ENCODE data around the gene PGLYRP2.

PGLYRP2 gene

DNA sequence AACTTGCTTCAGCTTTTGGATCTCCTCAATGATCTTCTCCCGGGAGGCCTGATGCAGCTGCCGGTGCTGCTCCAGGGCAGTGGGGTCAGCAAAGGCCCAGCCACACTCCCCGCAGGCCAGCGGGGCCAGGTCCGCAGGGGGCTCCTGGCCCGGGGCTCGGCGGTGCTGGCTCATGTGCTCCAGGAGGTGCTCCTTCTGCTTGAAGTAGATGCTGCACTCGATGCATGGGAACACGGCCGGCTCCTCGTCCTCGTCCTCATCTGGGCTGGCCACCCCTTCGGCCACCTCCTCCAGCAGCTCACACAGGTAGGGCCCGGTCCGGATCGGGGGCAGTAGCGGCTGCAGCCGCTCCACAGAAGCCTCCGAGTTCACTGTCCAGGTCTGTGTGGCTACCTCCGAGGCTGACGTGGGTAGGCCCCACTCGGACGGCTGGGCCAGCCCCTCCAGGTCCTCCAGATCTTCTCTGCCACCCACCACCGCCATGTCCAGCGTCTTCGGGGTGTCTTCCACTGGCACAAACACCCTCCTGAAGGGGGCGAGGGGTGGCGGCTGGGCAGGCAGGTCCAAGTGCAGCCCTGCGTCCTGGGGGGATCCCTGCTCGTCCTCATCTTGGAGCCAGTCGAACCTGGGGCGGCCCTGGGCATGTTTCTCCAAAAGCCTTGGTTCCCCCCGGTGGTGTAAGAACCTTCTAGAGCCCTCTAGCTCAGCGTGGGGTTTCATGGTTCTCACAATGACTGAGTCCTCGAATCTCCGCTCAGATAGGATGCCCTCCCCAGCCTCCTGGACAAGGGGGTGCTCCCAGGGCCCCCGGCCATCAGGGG is 39.3 kb downstream of the PGLYRP2 start:
- no peak for DNase-seq (ENCODE audit: low read depth in 2 of 2)

GRCh38 chr19:15439078-15439799 is 40.1 kb downstream of the PGLYRP2 start:
- no peak for DNase-seq (ENCODE audit: low read depth in 2 of 2)

DNA sequence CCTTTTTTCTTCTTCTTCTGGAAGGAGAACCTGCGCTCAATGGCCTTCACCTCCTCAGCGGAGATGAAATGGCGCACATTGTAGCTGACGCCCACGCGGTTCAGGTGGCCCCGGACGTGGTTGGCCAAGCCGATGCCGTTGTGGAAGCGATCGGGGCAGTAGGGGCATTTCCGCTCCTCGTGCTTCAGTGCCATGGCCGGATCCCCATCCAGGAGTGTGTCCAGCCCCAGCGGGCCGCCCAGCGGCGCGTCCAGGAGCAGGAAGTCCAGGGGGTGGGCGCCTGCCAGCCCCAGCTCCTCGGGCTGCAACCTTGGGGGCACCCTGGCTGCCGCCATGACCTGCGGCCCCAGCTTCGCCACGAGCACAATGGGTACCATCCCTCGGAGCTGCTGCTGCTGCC is 40.7 kb downstream of the PGLYRP2 start:
- DNase-seq (ENCODE audit: low read depth in 2 of 2): no peak

- no peak for DNase-seq (ENCODE audit: low read depth in 2 of 2)
Measured at GRCh38 chr19:15438124-15438496, 41.2 kb downstream of the PGLYRP2 start.

DNA sequence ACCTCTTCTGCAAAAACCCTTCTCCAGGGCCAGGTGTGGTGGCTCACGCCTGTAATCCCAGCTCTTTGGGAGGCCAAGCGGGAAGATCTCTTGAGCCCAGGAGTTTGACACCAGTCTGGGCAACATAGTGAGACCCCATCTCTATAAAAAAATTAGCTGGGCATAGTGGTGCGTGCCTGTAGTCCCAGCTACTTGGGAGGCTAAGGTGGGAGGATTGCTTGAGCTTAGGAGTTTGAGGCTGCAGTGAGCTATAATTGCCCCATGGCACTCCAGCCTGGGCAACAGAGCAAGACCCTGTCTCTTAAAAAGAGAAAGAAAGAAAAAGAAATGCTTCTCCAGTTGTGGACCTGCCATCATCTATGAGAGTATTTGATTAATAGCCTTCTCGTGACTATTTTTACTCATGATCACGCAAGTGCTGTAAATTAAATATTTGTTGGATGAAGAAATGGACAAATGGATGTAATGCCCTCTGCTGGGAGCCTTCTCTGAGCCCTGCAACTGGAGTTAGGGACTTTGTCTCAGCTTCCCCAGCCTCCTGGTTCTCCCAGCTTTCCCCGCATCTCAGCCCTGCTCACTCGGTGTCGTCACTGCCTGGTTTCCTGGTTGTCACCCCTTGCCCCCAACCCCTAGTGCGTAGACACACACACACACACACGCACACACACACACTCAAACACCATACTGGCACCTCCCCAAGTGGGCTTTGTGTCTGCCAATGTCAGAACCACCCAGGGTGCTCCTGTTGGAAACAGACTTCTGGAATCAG is 41.8 kb downstream of the PGLYRP2 start:
- no peak for DNase-seq (ENCODE audit: low read depth in 2 of 2)

- DNase-seq (ENCODE audit: low read depth in 2 of 2): no peak
Measured at GRCh38 chr19:15436826-15437110, 42.5 kb downstream of the PGLYRP2 start.

DNA sequence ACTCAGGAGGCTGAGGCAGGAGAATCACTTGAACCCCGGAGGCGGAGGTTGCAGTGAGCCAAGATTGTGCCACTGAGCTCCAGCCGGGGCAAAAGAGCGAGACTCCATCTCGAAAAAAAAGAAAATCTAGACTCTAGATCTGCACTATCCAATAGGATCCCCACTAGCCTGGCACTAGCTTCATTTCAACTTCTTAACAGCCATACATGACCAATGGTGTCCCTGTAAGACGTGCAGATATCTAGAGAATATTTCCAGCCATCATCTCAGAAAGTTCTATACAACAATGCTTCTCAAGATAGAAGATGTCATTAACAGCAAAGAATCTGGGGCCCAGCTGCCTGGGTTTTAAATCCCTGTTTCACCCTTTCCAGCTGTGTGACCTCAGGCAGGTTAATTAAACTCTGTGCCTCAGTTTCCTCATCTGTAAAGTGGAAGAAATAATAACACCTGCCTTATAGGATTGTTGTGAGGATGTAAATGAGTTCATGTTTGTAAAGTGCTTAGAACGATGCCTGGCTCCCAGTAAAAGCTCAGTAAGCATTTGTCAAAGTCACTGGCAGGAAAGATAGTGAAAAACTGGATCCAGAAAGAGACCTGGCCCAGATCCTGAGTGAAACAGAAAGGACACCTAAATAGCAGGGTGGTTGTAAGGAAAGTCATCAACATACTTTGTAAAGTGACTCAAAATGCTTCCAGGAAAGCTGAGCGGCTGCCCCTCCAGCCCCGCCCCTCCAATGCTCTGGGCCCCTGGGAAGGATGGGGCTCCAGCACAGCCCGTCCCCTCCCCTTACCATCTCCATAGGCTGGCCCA is 43.1 kb downstream of the PGLYRP2 start:
- no peak for DNase-seq (ENCODE audit: low read depth in 2 of 2)

DNA sequence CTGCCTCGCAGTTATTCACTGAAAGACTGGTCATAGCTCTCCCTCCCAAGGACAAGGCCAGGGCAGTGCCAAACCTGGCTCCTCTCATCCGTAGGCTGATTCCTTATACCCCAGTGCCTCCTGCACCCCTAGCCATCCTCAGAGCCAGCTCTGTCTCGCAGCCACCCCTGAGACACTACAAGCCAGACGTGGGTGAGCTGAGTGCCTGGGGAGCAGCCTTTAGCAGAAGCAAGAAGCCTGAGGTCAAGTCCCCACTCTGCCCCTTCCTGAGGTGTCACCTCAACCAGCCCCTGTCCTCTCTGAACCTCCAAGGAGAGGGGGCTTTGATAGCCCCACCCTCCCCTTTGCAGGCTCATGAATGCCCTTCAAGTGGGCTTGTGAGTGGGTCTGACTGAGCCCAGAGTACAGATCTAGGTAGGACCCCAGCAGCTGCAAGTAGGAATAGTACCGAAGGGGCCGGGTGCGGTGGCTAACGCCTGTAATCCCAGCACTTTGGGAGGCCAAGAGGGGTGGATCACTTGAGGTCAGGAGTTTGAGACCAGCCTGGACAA is 45.7 kb downstream of the PGLYRP2 start:
- no peak for DNase-seq (ENCODE audit: low read depth in 2 of 2)

DNA sequence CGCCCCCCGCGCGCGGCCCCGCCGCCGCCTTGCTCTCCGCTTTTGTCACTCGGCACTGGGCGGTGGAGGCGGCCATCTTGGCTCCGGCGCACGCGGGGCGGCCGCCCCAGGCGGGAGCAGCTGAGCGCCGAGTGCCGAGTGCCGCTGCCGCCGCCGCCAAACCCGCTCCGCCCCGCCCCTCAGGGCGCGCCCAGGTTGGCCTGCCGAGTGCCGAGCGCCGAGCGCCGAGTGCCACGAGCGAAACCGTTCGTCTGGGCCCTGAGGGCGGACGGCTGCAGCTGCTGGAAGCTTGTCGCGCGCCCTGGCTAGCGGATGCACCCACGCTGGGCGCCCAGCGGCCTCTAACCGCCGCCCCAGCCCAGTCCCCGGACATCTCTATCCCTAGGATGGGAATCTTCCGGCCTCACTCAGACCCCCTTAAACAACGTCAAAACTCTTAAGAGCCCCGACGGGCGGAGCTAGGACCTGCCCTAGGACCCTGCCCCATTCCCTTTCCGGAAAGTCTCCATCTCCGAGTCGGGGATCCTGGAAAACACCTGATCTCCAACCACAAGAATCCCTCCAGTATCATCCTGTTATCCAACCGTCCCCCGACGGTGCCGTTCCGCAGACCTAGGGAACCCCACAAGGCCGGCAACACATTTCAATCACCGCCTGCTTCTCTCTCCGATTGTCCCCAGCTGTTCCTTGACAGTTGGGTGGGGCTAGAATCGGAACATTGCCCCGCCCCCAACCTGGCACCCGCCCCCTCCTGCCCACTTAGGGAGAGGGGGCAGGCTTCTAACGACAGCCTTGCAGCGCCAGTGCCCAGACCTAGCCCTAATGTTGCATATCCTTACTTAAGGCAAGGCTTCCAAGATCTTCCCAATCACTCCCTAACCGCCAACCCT is 46.4 kb downstream of the PGLYRP2 start:
- peak; percentile 89 to 93 for DNase-seq (ENCODE audit: low read depth in 2 of 2)

- peak in 1 of 2 donors; percentile 29 for DNase-seq (ENCODE audit: low read depth in 2 of 2)
Measured at GRCh38 chr19:15432018-15432494, 47.2 kb downstream of the PGLYRP2 start.

- DNase-seq (ENCODE audit: low read depth in 2 of 2): no peak
Measured at GRCh38 chr19:15431396-15432017, 47.8 kb downstream of the PGLYRP2 start.

- DNase-seq (ENCODE audit: low read depth in 2 of 2): no peak
Measured at GRCh38 chr19:15430526-15431120, 48.7 kb downstream of the PGLYRP2 start.

GRCh38 chr19:15429825-15430467 is 49.4 kb downstream of the PGLYRP2 start:
- DNase-seq (ENCODE audit: low read depth in 2 of 2): no peak

- no peak for DNase-seq (ENCODE audit: low read depth in 2 of 2)
Measured at GRCh38 chr19:15428956-15429824, 50.1 kb downstream of the PGLYRP2 start.

DNA sequence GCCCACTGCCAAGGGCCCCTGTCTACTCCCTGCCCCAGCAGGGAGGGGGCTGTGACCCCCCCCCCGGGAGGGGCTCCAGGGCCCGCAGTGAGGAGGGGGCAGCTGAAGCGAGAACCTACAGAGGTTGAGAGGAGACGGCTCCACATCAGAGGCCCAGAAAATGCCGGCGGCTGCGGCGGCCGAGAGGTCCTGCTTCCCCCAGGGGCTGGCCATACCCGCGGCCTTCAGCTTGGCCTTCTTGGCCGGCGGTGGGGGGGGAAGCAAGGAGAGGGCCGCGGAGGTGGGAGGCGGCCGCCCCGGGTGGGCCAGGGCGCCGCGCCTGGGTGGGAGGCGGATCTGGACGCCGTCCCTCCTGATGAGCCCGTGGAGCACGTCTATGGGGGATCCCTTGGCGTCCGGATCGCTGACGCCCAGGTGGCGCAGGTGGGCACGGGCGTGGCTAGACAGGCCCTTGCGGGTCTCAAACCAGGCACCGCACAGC is 51.3 kb downstream of the PGLYRP2 start:
- no peak for DNase-seq (ENCODE audit: low read depth in 2 of 2)

DNA sequence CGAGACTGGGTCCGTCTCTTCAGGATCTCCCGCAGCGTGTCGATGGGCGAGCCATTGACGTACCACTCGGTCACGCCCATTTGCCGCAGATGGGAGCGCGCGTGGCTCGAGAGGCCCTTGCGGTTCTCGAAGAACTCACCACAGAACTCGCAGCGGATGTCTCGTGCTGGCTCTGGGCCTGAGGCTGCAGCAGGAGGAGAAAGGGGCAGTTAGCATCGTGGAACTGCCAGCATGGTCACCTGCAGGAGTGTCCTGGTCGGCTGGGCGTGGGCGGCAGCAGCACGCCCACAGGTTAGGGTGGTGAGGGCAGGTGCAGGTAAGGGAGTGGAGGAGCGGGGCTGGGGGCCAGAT is 52.0 kb downstream of the PGLYRP2 start:
- DNase-seq (ENCODE audit: low read depth in 2 of 2): no peak

- DNase-seq (ENCODE audit: low read depth in 2 of 2): no peak
Measured at GRCh38 chr19:15426485-15427349, 52.6 kb downstream of the PGLYRP2 start.

Data from stimulated activated CD4-positive, alpha-beta T cell treated with anti-CD3 and anti-CD28 coated beads, Interleukin-1b, Interleukin-23, amount 100 ng/mL, for 4 hours (primary cell).